Activated effector memory CD4-positive, alpha-beta T cell treated with anti-CD3 and anti-CD28 coated beads, Interleukin-2, amount 50 U/mL, for 16 hours (primary cell): ENCODE data around the gene SLIT3.
"Not testable (repeated sequence)": the region's sequence is repeated elsewhere in the genome, so short reads cannot be mapped to it uniquely, and the experiment has no call there.

Source experiments
- DNase-seq: peaks from one replicate; pipeline ENCODE4 v3.0.0-alpha.2; 2020

The SLIT3 gene

GRCh38 chr5:169132302-169132660 lies 168.7 kb downstream of the SLIT3 start:
- no peak for DNase-seq

DNA sequence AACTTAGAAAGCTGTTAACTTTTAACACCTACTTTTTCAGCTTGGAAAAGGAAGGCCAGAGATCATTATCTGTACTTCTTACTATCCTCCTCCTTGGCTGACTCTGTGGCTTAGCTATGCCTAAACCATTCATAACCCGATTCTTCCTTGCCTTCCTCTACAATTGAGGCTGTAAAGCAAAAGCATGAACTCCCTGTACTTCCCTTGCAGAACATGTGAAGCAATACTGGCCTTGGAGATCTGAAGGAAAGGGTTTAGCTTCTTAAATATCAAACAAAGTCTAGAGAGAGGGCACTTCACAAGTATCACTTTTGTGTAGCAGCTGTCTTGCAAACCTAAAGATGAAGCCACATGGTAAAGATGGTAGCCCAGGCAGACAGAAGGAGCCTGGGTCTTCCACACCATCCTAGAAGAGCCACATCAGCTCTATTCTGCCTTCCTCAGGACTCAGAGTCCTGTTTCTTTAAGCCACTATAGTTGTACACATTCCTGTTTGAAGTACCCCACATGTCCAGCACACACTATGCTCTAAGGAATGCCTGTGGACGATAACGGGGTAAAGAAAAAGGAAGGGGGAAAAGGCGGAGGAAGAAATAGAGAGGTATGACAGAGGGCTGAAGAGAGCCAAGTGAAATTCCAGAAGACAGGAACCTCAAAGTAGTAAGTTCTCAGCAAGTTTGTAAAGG lies 169.2 kb downstream of the SLIT3 start:
- no peak for DNase-seq

- DNase-seq: no peak
Observed at GRCh38 chr5:169128679-169129078, 172.3 kb downstream of the SLIT3 start.

GRCh38 chr5:169127431-169127830 lies 173.5 kb downstream of the SLIT3 start:
- DNase-seq: no peak

DNA sequence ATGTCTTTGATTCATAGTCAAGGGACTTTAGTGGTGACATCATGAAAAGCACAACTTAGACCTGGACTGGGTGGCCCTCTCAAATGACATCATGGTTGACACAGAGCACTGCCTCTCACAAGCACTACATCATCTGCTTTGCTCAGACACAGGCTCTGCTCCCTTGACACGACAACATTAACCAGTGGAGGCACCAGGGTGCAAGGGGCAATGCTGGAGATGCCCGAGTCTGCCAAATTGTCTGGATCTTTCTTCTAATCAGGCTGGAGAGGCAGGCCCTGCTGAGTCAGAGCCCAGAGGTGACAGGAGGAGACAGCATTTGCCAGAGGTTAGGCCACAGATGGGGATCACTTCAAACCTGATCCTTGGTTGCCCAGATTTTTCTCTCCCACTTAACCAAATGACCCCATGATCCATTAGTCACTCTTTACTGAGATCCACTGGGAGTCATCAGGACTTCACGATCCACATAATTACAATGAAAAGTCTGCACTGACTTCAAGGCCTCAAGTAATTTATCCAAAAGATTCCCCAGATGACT lies 174.4 kb downstream of the SLIT3 start:
- no peak for DNase-seq

DNA sequence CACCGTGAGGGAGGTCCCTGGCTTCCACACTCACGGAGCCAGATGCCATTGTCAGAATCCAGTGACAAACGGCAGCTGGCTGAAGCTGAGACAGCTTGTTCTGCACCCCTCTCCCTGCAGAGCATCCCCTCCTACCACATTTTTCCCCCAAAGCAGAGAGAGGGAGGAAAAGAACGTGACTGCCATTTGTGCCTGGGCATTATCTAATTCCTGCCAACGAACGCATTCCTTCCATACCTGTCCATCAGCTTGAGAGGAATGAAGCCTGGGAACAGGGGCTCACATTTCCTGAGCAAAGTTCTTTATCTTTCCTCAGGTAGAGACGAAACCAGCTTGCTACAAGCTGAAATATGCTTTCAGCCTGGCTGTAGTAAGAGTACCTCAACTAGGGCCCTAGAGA lies 175.4 kb downstream of the SLIT3 start:
- DNase-seq: no peak

DNA sequence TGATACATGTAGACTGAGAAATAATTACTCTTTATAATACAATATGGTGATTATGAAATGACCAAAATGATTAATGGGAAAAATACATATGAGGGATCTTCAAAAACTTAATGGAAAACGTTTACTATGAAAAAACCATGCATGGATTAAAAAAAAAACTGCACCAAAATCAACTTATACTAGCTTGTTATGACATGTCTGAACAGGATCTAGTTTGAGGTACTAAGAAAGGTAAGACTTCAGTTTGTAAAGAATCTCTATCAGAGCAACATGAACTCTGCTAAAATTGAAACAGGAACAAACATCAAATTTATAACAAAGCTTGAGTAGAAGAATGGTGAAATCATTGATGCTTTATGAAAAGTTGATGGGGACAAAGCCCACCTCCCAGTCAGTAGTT lies 178.0 kb downstream of the SLIT3 start:
- no peak for DNase-seq

DNA sequence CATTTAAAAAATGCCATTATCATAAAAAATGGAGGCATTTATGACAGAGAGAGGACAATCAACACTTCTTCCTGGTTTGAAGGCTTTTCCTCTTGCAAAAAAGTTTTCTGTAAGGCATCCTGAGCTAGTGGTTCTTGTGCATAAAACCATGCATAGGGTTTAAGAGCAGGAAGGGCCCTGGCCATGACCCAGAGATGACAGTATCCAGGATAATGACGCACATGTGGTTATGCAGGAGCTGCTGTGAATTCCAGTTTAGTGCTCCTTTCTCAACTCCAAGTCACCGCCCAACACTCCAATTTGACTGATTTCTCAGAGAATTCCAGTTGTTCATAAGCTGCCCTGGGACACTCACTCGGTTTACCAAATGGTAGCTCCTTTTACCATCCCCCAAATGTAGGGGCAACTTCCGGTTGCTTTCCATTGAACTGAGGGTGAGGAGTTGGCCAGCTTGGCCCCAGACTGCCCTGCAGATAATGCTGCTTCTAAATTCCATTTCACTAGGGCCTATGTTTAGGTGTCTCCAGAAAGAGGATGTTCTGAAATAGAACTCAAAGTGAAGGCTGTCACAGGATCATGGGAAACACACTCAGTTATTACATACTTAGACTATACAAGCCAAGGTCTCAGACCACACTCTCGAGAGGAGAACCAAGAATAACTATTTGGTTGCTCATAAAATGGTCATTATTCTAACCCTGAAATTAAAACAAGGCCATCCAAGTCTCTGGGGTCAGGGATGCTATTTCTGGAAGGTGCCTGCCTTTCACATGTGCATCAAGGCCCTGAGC lies 179.1 kb downstream of the SLIT3 start:
- no peak for DNase-seq

GRCh38 chr5:169119288-169120048 lies 181.5 kb downstream of the SLIT3 start:
- DNase-seq: no peak

DNA sequence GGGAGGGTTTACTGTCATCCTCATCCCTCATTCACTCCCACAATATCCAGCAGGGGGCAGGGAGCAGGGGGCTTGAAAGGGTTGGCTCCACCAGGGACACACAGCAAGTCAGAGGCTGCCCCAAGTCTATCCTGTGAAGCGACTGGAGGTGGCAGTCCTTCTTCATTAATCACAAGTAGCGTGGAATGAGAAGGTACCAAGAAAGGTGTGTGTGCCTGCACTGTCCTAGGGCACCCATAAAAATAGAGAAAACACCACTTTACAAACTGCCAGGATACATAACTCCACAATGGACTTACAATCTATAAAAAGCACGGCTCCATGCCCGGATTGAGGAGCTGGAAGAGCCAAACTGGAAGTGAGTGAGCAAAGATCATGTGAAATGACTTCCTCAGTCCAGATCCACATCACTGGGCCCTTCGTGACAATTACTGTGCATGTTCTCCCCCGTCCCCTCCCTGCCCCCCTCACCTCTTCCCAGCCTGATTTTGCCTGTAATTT lies 183.9 kb downstream of the SLIT3 start:
- DNase-seq: no peak

DNA sequence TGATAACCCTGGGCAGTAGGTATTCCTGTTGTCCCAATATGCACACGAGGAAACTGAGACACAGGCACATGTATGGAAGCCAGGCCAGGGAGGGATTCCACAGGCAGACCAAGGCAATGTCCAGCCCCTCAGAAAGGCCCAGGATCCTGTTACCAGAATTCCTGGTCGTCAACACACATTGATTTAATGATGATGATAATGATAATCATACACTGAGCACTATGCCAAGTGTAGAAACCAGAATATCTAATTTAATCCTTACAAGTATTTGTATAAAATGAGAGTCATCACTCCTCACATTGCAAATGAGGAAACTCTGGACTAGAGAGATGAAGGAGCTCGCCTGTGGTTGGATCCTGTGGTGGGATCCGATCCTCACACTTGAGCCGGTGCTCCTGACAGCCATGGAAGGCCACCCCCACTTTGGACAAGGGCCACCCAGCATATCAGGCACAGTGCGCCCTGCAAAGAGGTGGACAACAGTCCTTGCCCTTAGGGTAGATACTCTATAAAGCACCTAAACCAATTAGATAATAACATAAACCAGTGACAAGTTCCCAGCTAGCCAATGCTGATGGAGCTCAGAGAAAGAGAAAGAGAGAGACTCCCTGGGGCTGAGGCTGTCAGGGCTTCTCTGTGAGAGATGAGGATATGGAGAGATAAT lies 185.3 kb downstream of the SLIT3 start:
- no peak for DNase-seq

- no peak for DNase-seq
Observed at GRCh38 chr5:169114466-169115065, 186.4 kb downstream of the SLIT3 start.

GRCh38 chr5:169112016-169112415 lies 188.9 kb downstream of the SLIT3 start:
- DNase-seq: no peak

GRCh38 chr5:169106911-169107706 lies 193.8 kb downstream of the SLIT3 start:
- DNase-seq: no peak

- not testable (repeated sequence) for DNase-seq
Observed at GRCh38 chr5:169105582-169105981, 195.4 kb downstream of the SLIT3 start.

DNA sequence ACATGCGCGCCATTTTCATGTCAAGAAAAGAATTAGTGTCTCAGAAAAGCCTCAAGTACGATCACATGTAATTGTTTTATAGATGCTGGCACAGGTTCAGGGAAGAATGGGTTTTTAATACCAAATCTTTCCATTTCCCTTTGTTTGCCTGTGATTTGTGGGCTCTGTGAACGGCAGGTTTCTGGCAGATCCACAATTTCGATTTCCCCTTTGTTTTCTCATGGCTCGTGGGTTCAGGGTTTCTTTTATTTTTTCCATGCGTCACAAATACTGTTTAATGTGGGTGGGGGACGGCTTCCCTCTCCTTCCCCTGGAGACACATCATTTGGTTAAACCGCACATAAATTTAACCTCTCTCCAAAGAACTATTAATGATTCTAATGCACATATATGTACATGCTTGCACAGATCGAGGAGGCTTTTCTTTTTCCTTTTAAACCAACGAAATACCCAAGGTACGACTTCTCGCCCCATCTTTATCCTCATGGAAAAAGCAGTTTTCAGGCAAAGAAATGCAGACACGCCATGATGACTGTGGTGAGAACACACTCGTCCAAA lies 195.9 kb downstream of the SLIT3 start:
- DNase-seq: no peak

- DNase-seq: no peak
Observed at GRCh38 chr5:169103586-169104181, 197.3 kb downstream of the SLIT3 start.

- DNase-seq: no peak
Observed at GRCh38 chr5:169101966-169102365, 199.0 kb downstream of the SLIT3 start.

DNA sequence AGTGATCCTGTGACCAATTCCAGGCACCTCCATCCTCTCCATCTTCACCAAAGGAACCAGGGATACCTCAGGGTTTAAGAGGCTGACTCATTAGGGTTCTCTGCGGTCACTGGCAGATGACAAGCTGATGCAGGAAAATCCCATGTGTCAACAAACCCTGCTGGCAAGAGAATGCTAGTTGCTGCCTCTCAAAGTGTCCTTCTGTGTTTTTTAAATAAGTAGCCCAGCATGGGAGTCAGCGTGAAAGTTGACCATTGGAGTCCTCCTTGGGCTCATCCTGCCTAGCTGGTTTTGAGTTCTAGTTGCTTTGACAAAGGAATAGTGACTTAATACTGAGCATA lies 200.2 kb downstream of the SLIT3 start:
- no peak for DNase-seq

DNA sequence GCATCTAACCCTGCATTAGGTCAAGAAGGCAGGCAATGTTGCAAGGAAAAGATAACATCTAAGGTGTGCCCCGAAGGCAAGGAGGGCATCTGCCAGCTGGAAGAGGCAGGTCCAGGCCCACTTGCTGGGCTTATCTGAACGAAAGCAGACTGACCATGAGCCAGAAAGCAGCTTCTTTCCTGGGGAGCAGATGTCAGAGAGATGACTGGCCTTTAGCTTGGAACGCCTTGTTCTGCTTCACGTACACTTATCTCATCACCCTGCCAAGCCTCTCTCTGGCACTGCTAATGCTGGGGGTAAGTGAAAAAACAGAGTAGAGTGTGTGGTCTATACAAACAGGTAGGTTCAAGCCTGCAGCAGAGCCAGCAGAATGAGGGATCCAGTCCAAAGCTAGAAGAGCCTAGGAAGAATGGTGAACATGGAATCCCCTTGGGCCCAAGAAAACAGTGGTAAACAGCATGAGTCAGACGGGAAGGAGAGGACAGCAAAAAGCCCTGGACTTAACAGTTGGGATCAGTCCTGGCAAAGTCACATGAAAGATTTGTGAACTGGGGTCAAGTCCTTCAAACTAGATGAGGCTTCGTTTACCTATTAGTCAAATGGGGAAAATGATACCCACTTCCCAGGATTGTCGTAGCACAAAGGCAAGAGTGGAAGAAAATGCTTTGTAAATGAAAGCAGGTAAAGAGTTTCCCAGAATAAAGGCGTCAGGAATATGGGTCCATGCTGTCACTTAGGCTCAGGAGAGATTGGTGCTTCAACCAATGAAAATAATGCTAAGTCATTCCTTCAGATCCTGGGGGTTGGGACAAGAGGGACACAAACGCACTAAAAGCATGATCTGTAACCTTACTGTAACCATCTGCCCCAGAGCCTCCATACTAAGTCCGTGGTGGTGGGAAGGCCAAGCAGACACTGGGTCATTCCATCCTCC lies 200.9 kb downstream of the SLIT3 start:
- DNase-seq: no peak
